ENCODE data around the gene MED15. TPM values are rescaled to one million over a fixed set of nuclear protein-coding genes. Genes with fewer than 3 reads are reported as not detected.

Gene MED15
- polyA plus RNA-seq, 6 donors from 2014 or later, result 7.3 to 41.8 (median 17.1) TPM

GRCh38 chr22:20629401-20629800 lies 122.0 kb downstream of the MED15 start:
- no peak for DNase-seq
- Mint-ChIP-seq H3K9me3 (no peaks in the 10 kb centered on the region), H3K27me3 (peaks cover 4 to 33% (median 32%) of the 10 kb centered on the region in 3 donors), H3K27ac (peak overlapping the region in 1 of 6 donors; percentile 26), H3K4me1 (peaks cover 0 to 4% (median 0%) of the 10 kb centered on the region in 3 donors), H3K36me3 (no peaks in the 10 kb centered on the region), H3K4me3 (no peak overlapping the region)
- no peak for ATAC-seq (ENCODE audit: low read depth in 2 of 2)

GRCh38 chr22:20630873-20631617 lies 123.6 kb downstream of the MED15 start:
- H3K4me1 Mint-ChIP-seq, result peaks cover 0 to 4% (median 0%) of the 10 kb centered on the region in 3 donors

GRCh38 chr22:20632082-20632481 lies 124.7 kb downstream of the MED15 start:
- Mint-ChIP-seq H3K9me3 (no peaks in the 10 kb centered on the region), H3K27ac (no peak overlapping the region), H3K4me3 (no peak overlapping the region), H3K36me3 (no peaks in the 10 kb centered on the region), H3K27me3 (peaks cover 11 to 52% (median 43%) of the 10 kb centered on the region in 3 donors), H3K4me1 (peaks cover 0 to 4% (median 0%) of the 10 kb centered on the region in 3 donors)
- ATAC-seq (ENCODE audit: low read depth in 2 of 2) (no peak), DNase-seq (no peak)

More at GRCh38 chr22:20630873-20631617, 123.6 kb downstream of the MED15 start:
- H3K4me3 Mint-ChIP-seq, result peak overlapping the region in 1 of 8 donors; percentile 44
- peaks cover 6 to 42% (median 33%) of the 10 kb centered on the region in 3 donors for H3K27me3 Mint-ChIP-seq
- peak overlapping the region in 1 of 6 donors; percentile 53 for H3K27ac Mint-ChIP-seq
- no peaks in the 10 kb centered on the region for H3K9me3 Mint-ChIP-seq
- H3K36me3 Mint-ChIP-seq, result no peaks in the 10 kb centered on the region
- DNase-seq, result no peak
- no peak for ATAC-seq (ENCODE audit: low read depth in 2 of 2)

- no peak overlapping the region for H3K27ac Mint-ChIP-seq
- no peak overlapping the region for H3K4me3 Mint-ChIP-seq
- ATAC-seq (ENCODE audit: low read depth in 2 of 2) (no peak), DNase-seq (no peak)
- H3K9me3 Mint-ChIP-seq, result no peaks in the 10 kb centered on the region
- no peaks in the 10 kb centered on the region for H3K36me3 Mint-ChIP-seq
- H3K27me3 Mint-ChIP-seq, result peaks cover 13 to 52% (median 39%) of the 10 kb centered on the region in 3 donors
- peaks cover 0 to 4% (median 0%) of the 10 kb centered on the region in 3 donors for H3K4me1 Mint-ChIP-seq
Observed at GRCh38 chr22:20632518-20632917, 125.1 kb downstream of the MED15 start.

DNA sequence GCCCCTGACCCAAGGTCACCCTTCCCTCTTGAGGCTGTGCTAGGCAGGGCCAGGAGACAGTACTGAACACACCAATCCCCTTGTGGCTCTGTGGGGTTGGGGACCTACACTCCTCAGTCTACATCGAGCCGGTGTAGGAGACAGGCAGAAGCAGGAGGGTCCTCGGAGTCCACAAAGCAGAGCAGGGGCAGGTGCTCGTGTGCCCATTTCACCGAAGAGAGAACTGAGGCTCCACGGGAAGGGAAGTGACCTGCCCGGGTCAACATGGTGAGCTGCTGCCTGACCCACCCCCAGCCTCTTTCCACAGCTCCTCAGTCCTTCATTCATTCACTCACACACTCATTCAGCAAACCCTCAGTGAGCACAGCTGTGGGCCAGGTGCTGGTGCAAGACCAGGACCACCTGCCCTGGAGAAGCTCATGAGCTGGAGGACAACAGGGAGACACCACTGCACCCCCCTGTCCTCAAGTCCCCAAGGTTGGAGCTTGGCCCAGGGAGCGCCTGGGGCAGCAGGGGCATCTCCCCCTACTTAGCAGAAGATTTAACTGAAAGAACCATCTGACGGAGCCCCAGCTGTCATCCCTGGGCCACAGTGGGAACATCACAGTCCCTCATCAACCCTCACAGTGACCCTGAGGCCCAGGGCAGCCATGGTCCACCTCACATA lies 127.3 kb downstream of the MED15 start:
- peaks cover 25 to 60% (median 38%) of the 10 kb centered on the region in 3 donors for H3K27me3 Mint-ChIP-seq
- peaks cover 0 to under 1% (median 0%) of the 10 kb centered on the region in 7 donors for H3K9me3 Mint-ChIP-seq
- peaks cover 0 to 4% (median 0%) of the 10 kb centered on the region in 3 donors for H3K4me1 Mint-ChIP-seq
- no peak for DNase-seq
- H3K27ac Mint-ChIP-seq, result peak overlapping the region in 1 of 6 donors; percentile 63
- no peak overlapping the region for H3K4me3 Mint-ChIP-seq
- peaks cover 0 to 1% of the 10 kb centered on the region in 2 donors for H3K36me3 Mint-ChIP-seq
- no peak for ATAC-seq (ENCODE audit: low read depth in 2 of 2)

DNA sequence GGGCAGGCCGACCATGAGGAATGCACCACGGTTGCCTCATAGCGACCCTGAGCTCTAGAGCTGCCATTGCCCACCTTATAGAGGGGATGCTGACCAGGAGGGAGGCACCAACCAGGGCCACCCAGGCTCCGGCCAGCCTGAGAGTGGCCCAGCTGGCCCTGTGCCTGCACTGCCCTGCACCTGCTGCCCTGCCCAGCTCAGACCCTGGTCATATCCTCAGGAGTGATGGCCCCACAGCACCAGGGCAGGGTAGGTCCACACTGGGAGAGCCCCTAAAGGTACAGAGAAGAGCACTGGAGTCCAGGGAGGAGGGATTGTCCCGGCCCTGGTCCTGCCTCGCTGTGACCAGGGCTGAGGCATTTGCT lies 127.8 kb downstream of the MED15 start:
- H3K27me3 Mint-ChIP-seq, result peaks cover 29 to 58% (median 40%) of the 10 kb centered on the region in 3 donors
- H3K4me3 Mint-ChIP-seq, result no peak overlapping the region
- ATAC-seq (ENCODE audit: low read depth in 2 of 2) (no peak), DNase-seq (no peak)
- H3K27ac Mint-ChIP-seq, result no peak overlapping the region
- H3K4me1 Mint-ChIP-seq, result peaks cover 0 to 3% (median 0%) of the 10 kb centered on the region in 3 donors
- peaks cover 5% of the 10 kb centered on the region in 2 donors for H3K36me3 Mint-ChIP-seq
- peaks cover 0 to 4% (median 0%) of the 10 kb centered on the region in 7 donors for H3K9me3 Mint-ChIP-seq

GRCh38 chr22:20636075-20636812 lies 128.8 kb downstream of the MED15 start:
- no peak for ATAC-seq (ENCODE audit: low read depth in 2 of 2)

GRCh38 chr22:20636945-20637344 lies 129.5 kb downstream of the MED15 start:
- Mint-ChIP-seq H3K27me3 (peaks cover 29 to 47% (median 33%) of the 10 kb centered on the region in 3 donors), H3K36me3 (peaks cover 5% of the 10 kb centered on the region in 2 donors), H3K4me1 (no peaks in the 10 kb centered on the region), H3K4me3 (no peak overlapping the region), H3K9me3 (peaks cover 0 to 4% (median 0%) of the 10 kb centered on the region in 7 donors), H3K27ac (no peak overlapping the region)
- DNase-seq, result no peak
- ATAC-seq (ENCODE audit: low read depth in 2 of 2), result no peak

More at GRCh38 chr22:20636075-20636812, 128.8 kb downstream of the MED15 start:
- Mint-ChIP-seq H3K36me3 (peaks cover 5% of the 10 kb centered on the region in 2 donors), H3K4me1 (no peaks in the 10 kb centered on the region), H3K27ac (peak overlapping the region in 1 of 6 donors; percentile 63), H3K4me3 (no peak overlapping the region), H3K9me3 (peaks cover 0 to 4% (median 0%) of the 10 kb centered on the region in 7 donors), H3K27me3 (peaks cover 29 to 53% (median 36%) of the 10 kb centered on the region in 3 donors)
- DNase-seq, result no peak

Other genes starting within 250 kb of the MED15 start
- not detected for gene RTN4R, start 239.3 kb upstream of the MED15 start, polyA plus RNA-seq (ENCODE audit: low read depth in 6 of 6)
- 10 to 100 TPM; 54.0 to 84.4 (median 56.6) TPM for gene DGCR6L, start 187.6 kb upstream of the MED15 start, polyA plus RNA-seq (ENCODE audit: low read depth in 6 of 6)
- 1 to 10 TPM; 2.4 to 8.5 (median 5.5) TPM for gene ZNF74, start 113.5 kb upstream of the MED15 start, polyA plus RNA-seq (ENCODE audit: low read depth in 6 of 6)
- under 1 TPM in 4 of 6 donors, not detected in 2; 0.25 to 0.64 (median 0.36) TPM for gene SCARF2, start 69.8 kb upstream of the MED15 start, polyA plus RNA-seq (ENCODE audit: low read depth in 6 of 6)
- gene KLHL22, start 11.8 kb upstream of the MED15 start, polyA plus RNA-seq (ENCODE audit: low read depth in 6 of 6), result 10 to 100 TPM in 5 of 6 donors, 1 to 10 TPM in 1; 4.7 to 24.3 (median 15.9) TPM